PC-3 (cell line): ENCODE results near the gene GNGT1. TPM values are rescaled to one million over a fixed set of nuclear protein-coding genes. Genes with fewer than 3 reads are reported as not detected.

Source experiments
- ATAC-seq: fragments of 200-7000 bp; cut with Tn5 transposase; 2 replicates; pipeline ENCODE4 v1.9.1; 2020; ENCODE audit warnings: mild to moderate bottlenecking, moderate library complexity
- BruUV-seq: library from RNA; stranded (reverse); fragments of 400-500 nt; replicated peaks from 2 replicates; lab custom pipeline; 2021; lab: Mats Ljungman, UMichigan
- CTCF ChIA-PET: fragments of 300-600 bp; sonication (Branson Sonifier 250); formaldehyde crosslinking; loops from one replicate; lab custom pipeline; 2022; ENCODE audit warnings: antibody characterized with exemption; lab: Charles Lee
- POLR2A ChIA-PET: fragments of 300-600 bp; sonication (Branson Sonifier 250); formaldehyde crosslinking; loops from one replicate; lab custom pipeline; 2022; ENCODE audit warnings: antibody characterized with exemption; ENCODE audit not compliant: unreplicated experiment; lab: Charles Lee
- DNase-seq: peaks from one replicate; pipeline ENCODE4 v3.0.0-alpha.2; 2015
- H2AFZ ChIP-seq: fragments of 300-600 bp; sonication (generic); 2 replicates; pipeline ENCODE4 v1.6.0; 2016; ENCODE audit warnings: antibody characterized with exemption, low read length
- H3F3A ChIP-seq: fragments of 300-600 bp; sonication (generic); one replicate; pipeline ENCODE4 v1.6.0; 2017; ENCODE audit warnings: antibody characterized with exemption, low read length, control low read depth, mild to moderate bottlenecking; ENCODE audit not compliant: unreplicated experiment
- H3K27ac ChIP-seq: fragments of 300-600 bp; sonication (generic); 2 replicates; pipeline ENCODE4 v1.5.1; 2016; ENCODE audit warnings: mild to moderate bottlenecking, low read length
- H3K27me3 ChIP-seq: fragments of 300-600 bp; sonication (generic); 2 replicates; pipeline ENCODE4 v1.6.1; 2016; ENCODE audit warnings: low read length, mixed read lengths
- H3K36me3 ChIP-seq: fragments of 300-600 bp; sonication (generic); 2 replicates; pipeline ENCODE4 v1.6.1; 2016; ENCODE audit warnings: low read depth, mixed run types, low read length, mixed read lengths
- H3K4me1 ChIP-seq: fragments of 300-600 bp; sonication (generic); 2 replicates; pipeline ENCODE4 v1.5.1; 2016; ENCODE audit warnings: low read length; ENCODE audit not compliant: insufficient read depth
- H3K4me2 ChIP-seq: fragments of 300-600 bp; sonication (generic); 2 replicates; pipeline ENCODE4 v1.6.0; 2016; ENCODE audit warnings: low read length
- H3K4me3 ChIP-seq: fragments of 300-600 bp; sonication (generic); 2 replicates; pipeline ENCODE4 v1.5.1; 2016; ENCODE audit warnings: mild to moderate bottlenecking, low read length, mixed read lengths
- H3K79me2 ChIP-seq: fragments of 300-600 bp; sonication (generic); 2 replicates; pipeline ENCODE4 v1.6.1; 2017; ENCODE audit warnings: low read length, mixed read lengths
- H3K9ac ChIP-seq: fragments of 300-600 bp; sonication (generic); 2 replicates; pipeline ENCODE4 v1.6.0; 2016; ENCODE audit warnings: mild to moderate bottlenecking, low read length
- H3K9me2 ChIP-seq: fragments of 300-600 bp; sonication (generic); replicated peaks from 2 replicates; pipeline ENCODE4 v1.6.1; 2016; ENCODE audit warnings: mixed run types, low read length, mixed read lengths
- H3K9me3 ChIP-seq: fragments of 300-600 bp; sonication (generic); 2 replicates; pipeline ENCODE4 v1.6.1; 2016; ENCODE audit warnings: low read length, mixed read lengths
- H4K20me1 ChIP-seq: fragments of 300-600 bp; sonication (generic); 2 replicates; pipeline ENCODE4 v1.6.1; 2016; ENCODE audit warnings: low read length, mixed read lengths
- CTCF ChIP-seq: fragments of 300-600 bp; sonication (generic); conservative IDR thresholded peaks from 2 replicates; pipeline ENCODE4 v1.5.1; 2017; ENCODE audit warnings: antibody characterized with exemption, low read depth, mild to moderate bottlenecking, low read length
- EZH2 ChIP-seq: fragments of 300-600 bp; sonication (generic); IDR thresholded peaks from one replicate; pipeline ENCODE4 v1.6.1; 2017; ENCODE audit warnings: antibody characterized with exemption, mild to moderate bottlenecking, low read length; ENCODE audit not compliant: unreplicated experiment
- EZH2phosphoT487 ChIP-seq: fragments of 300-600 bp; sonication (generic); IDR thresholded peaks from 2 replicates; pipeline ENCODE4 v1.6.1; 2018; ENCODE audit warnings: mild to moderate bottlenecking, antibody characterized with exemption, low read length, borderline replicate concordance
- intact Hi-C: fragments of 100-400 bp; cut with micrococcal nuclease; formaldehyde crosslinking; loops from 2 replicates; pipeline ENCODE4 v1.9.0; 2023
- total RNA-seq: library from RNA; depleted of rRNA; stranded (reverse); fragments of >200 nt; gene quantifications from 2 replicates; pipeline ENCODE4 v1.2.3, GENCODE V29; 2014

GNGT1 gene
- total RNA-seq, 1 experiment from 2014 or later: not detected

GRCh38 chr7:93873998-93874574, 32.3 kb upstream of the GNGT1 start:
- ATAC-seq (no peak), DNase-seq (no peak)
- Histone ChIP-seq H3K27me3 (no peaks in the 10 kb centered on the region), H3K4me2 (no peak overlapping the region), H3K9me2 (no peaks in the 10 kb centered on the region), H3K36me3 (no peaks in the 10 kb centered on the region), H3K4me3 (no peak overlapping the region), H3K4me1 (no peaks in the 10 kb centered on the region), H3K27ac (no peak overlapping the region), H3K79me2 (no peaks in the 10 kb centered on the region), H2AFZ (no peak overlapping the region), H4K20me1 (no peaks in the 10 kb centered on the region), H3K9me3 (no peaks in the 10 kb centered on the region), H3F3A (no peaks in the 10 kb centered on the region), H3K9ac (no peak overlapping the region)
- TF ChIP-seq EZH2phosphoT487 (no peak), CTCF (no peak), EZH2 (no peak)
- CTCF ChIA-PET: no interaction called here
- no TSS peak for BruUV-seq
- POLR2A ChIA-PET: no interaction called here
- intact Hi-C loops: no loop called here

- Histone ChIP-seq H3K4me1 (no peaks in the 10 kb centered on the region), H3K4me2 (no peak overlapping the region), H3K4me3 (no peak overlapping the region), H3K36me3 (no peaks in the 10 kb centered on the region), H4K20me1 (no peaks in the 10 kb centered on the region), H3K9ac (no peak overlapping the region), H3K27me3 (no peaks in the 10 kb centered on the region), H3K9me3 (no peaks in the 10 kb centered on the region), H3K9me2 (no peaks in the 10 kb centered on the region), H3K27ac (no peak overlapping the region), H3F3A (no peaks in the 10 kb centered on the region), H2AFZ (no peak overlapping the region), H3K79me2 (no peaks in the 10 kb centered on the region)
- POLR2A ChIA-PET: no interaction called here
- no TSS peak for BruUV-seq
- CTCF ChIA-PET: no interaction called here
- DNase-seq (no peak), ATAC-seq (no peak)
- TF ChIP-seq CTCF (no peak), EZH2 (no peak), EZH2phosphoT487 (no peak)
- intact Hi-C loops: no loop called here
These were observed 28.6 kb upstream of the GNGT1 start for GRCh38 chr7:93877742-93878141.

- intact Hi-C loops: no loop called here
- Histone ChIP-seq H3K79me2 (no peaks in the 10 kb centered on the region), H2AFZ (no peak overlapping the region), H3F3A (no peaks in the 10 kb centered on the region), H3K4me3 (no peak overlapping the region), H4K20me1 (no peaks in the 10 kb centered on the region), H3K9me2 (no peaks in the 10 kb centered on the region), H3K4me2 (no peak overlapping the region), H3K4me1 (no peaks in the 10 kb centered on the region), H3K9ac (no peak overlapping the region), H3K27me3 (no peaks in the 10 kb centered on the region), H3K9me3 (no peaks in the 10 kb centered on the region), H3K27ac (no peak overlapping the region), H3K36me3 (no peaks in the 10 kb centered on the region)
- ATAC-seq (no peak), DNase-seq (no peak)
- no TSS peak for BruUV-seq
- ChIA-PET POLR2A (no interaction called here), CTCF (no interaction called here)
- TF ChIP-seq EZH2 (no peak), CTCF (no peak), EZH2phosphoT487 (no peak)
These were observed 27.0 kb upstream of the GNGT1 start for GRCh38 chr7:93879356-93879755.
